Measurements from ENCODE around the gene ANKH.

The ANKH gene

GRCh38 chr5:14816374-14816998, 55.1 kb downstream of the ANKH start:
- Histone ChIP-seq H4K20me1 (ENCODE audit: control insufficient read depth, insufficient read depth, low read depth, low read length) (peaks cover 3% of the 10 kb centered on the region; the same call in 1 of the 2 replicates), H3K27ac (ENCODE audit: low read depth, low read length) (no peak overlapping the region), H3F3A (ENCODE audit: control insufficient read depth, insufficient read depth) (no peaks in the 10 kb centered on the region), H3K79me2 (ENCODE audit: control insufficient read depth, low read length) (peaks cover 52% of the 10 kb centered on the region), H3K4me3 (ENCODE audit: low read length) (no peak overlapping the region), H3K4me2 (ENCODE audit: low read length) (no peak overlapping the region), H3K27me3 (ENCODE audit: control insufficient read depth, low read length) (no peaks in the 10 kb centered on the region), H3K9me2 (replicated peaks; ENCODE audit: control insufficient read depth, low read length) (no peaks in the 10 kb centered on the region), H3K4me1 (ENCODE audit: control insufficient read depth, low read length) (peaks cover 15% of the 10 kb centered on the region), H3K9me3 (ENCODE audit: control insufficient read depth, insufficient read depth, low read length) (no peaks in the 10 kb centered on the region), H3K36me3 (ENCODE audit: control insufficient read depth, low read length) (no peaks in the 10 kb centered on the region)
- no peak for TF ChIP-seq CTCF (IDR thresholded peaks at IDR 0.05; ENCODE audit: low read depth, low read length, poor library complexity, severe bottlenecking)
- TF ChIP-seq EZH2phosphoT487 (IDR thresholded peaks at IDR 0.05; ENCODE audit: borderline replicate concordance, low read length) = no peak

- TF ChIP-seq EZH2phosphoT487 (IDR thresholded peaks at IDR 0.05; ENCODE audit: borderline replicate concordance, low read length) (no peak), CTCF (IDR thresholded peaks at IDR 0.05; ENCODE audit: low read depth, low read length, poor library complexity, severe bottlenecking) (no peak)
- Histone ChIP-seq H3K36me3 (ENCODE audit: control insufficient read depth, low read length) (no peaks in the 10 kb centered on the region), H3K27ac (ENCODE audit: low read depth, low read length) (no peak overlapping the region), H4K20me1 (ENCODE audit: control insufficient read depth, insufficient read depth, low read depth, low read length) (0 out of 2 replicates have a peak, but pooled peaks cover 3% of the 10 kb centered on the region), H3F3A (ENCODE audit: control insufficient read depth, insufficient read depth) (no peaks in the 10 kb centered on the region), H3K9me2 (replicated peaks; ENCODE audit: control insufficient read depth, low read length) (no peaks in the 10 kb centered on the region), H3K4me3 (ENCODE audit: low read length) (no peak overlapping the region), H3K9me3 (ENCODE audit: control insufficient read depth, insufficient read depth, low read length) (no peaks in the 10 kb centered on the region), H3K4me1 (ENCODE audit: control insufficient read depth, low read length) (peaks cover 29% of the 10 kb centered on the region), H3K4me2 (ENCODE audit: low read length) (no peak overlapping the region), H3K27me3 (ENCODE audit: control insufficient read depth, low read length) (no peaks in the 10 kb centered on the region), H3K79me2 (ENCODE audit: control insufficient read depth, low read length) (peaks cover 43% of the 10 kb centered on the region)
Measured at GRCh38 chr5:14813747-14814146, 57.8 kb downstream of the ANKH start.

- no peaks in the 10 kb centered on the region for H3K9me2 ChIP-seq (replicated peaks; ENCODE audit: control insufficient read depth, low read length)
- H3K4me2 ChIP-seq (ENCODE audit: low read length) = no peak overlapping the region
- no peaks in the 10 kb centered on the region for H3F3A ChIP-seq (ENCODE audit: control insufficient read depth, insufficient read depth)
- H3K4me1 ChIP-seq (ENCODE audit: control insufficient read depth, low read length) = peaks cover 29% of the 10 kb centered on the region
- no peaks in the 10 kb centered on the region for H4K20me1 ChIP-seq (ENCODE audit: control insufficient read depth, insufficient read depth, low read depth, low read length)
- H3K27ac ChIP-seq (ENCODE audit: low read depth, low read length) = no peak overlapping the region
- TF ChIP-seq EZH2phosphoT487 (IDR thresholded peaks at IDR 0.05; ENCODE audit: borderline replicate concordance, low read length) = no peak
- TF ChIP-seq CTCF (IDR thresholded peaks at IDR 0.05; ENCODE audit: low read depth, low read length, poor library complexity, severe bottlenecking) = no peak
- H3K36me3 ChIP-seq (ENCODE audit: control insufficient read depth, low read length) = no peaks in the 10 kb centered on the region
- no peaks in the 10 kb centered on the region for H3K9me3 ChIP-seq (ENCODE audit: control insufficient read depth, insufficient read depth, low read length)
- no peak overlapping the region for H3K4me3 ChIP-seq (ENCODE audit: low read length)
- no peaks in the 10 kb centered on the region for H3K27me3 ChIP-seq (ENCODE audit: control insufficient read depth, low read length)
- peaks cover 40% of the 10 kb centered on the region for H3K79me2 ChIP-seq (ENCODE audit: control insufficient read depth, low read length)
Measured at GRCh38 chr5:14812166-14812565, 59.4 kb downstream of the ANKH start.

Measured in DOHH2 (cell line).